Measurements from ENCODE around the gene PRSS27.

PRSS27 gene

DNA sequence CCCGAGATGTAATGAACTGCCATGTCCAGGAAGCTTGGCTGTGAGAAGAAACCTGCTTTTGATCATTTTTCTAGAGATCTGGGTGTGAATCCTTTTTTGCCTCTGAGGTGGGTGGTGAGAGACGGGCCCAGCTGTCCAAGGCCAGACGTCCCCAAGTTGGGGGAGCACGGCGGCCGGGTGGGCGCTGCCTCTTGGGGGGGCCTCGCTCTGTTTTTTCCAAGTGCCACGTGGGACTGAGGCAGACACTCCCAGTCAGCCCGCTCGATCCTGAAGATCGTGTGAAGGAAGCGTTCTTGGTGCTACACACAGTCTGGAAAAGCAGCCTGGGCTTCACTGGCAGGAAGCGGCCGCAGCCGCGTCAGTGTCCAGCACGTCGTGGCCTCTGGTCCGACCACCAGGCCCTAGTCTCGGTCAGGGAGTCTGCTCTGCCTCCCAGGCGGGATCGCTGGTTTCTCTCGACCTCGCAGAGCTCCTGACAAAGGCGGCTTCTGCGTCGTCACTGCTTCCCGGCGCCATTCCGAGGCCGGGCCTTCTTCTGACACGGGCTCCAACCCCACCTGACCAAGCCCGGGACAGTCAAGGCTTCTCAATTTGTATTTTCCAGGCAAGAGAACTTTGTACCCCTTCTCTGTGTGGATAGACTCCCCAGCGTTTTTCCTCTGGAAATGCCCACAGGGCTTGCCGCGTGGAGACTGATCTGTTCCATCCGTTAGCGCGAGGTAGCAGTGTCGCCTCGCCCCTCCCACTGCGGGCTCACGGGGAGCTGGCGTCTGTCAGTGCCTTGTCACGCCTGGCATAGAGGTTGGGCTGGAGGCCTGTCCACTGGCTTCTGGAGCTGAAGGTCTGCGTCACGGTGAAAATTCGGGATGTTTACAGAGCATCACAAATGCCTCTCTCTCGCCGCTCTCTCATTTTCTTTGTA lies 12.4 kb downstream of the PRSS27 start:
- Histone ChIP-seq H3K9me3 (ENCODE audit: low read length) (no peaks in the 10 kb centered on the region), H3K36me3 (ENCODE audit: insufficient read depth, low read length) (peaks cover 45% of the 10 kb centered on the region), H3K27me3 (ENCODE audit: insufficient read depth, low read length) (no peaks in the 10 kb centered on the region), H3K4me3 (ENCODE audit: low read length) (no peak overlapping the region), H3K4me1 (ENCODE audit: insufficient read depth, low read length) (no peaks in the 10 kb centered on the region), H2AFZ (ENCODE audit: low read depth, low read length) (no peak overlapping the region)

DNA sequence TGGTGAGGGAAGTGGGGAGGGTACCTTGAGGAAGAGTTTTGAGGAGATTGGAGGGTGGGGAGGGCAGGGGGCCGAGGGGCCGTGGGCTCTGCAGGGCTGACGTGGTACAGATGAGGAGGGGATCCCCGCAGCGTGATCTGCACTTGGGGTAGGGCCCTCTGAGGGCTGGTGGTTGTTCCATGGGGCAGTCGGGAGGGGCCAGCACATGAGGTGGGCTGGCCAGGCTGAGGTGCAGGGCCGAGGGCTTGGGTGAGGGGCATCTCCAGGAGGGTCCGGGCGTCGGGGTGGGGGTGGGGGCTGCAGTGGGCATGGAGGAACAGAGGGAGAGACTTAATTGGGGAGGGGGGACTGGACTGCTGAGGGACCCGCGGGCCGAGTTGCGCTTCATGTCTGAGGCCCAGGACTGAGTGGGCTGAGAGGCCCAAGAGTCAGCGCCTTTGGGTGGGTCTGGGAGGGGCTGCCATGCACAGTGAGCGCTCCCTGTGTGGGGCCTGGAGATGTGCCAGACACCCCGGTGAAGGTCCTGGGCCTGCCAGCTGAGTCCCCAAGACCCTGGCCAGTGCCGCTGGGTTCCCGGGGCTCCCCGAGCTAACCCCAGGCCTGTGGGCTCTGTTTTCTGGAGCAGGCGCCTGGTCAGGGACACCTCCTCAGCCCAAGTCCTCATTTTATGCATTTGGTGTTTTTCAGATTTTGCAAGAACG lies 13.3 kb downstream of the PRSS27 start:
- Histone ChIP-seq H3K27me3 (ENCODE audit: insufficient read depth, low read length) (no peaks in the 10 kb centered on the region), H2AFZ (ENCODE audit: low read depth, low read length) (no peak overlapping the region), H3K36me3 (ENCODE audit: insufficient read depth, low read length) (peaks cover 52% of the 10 kb centered on the region)

DNA sequence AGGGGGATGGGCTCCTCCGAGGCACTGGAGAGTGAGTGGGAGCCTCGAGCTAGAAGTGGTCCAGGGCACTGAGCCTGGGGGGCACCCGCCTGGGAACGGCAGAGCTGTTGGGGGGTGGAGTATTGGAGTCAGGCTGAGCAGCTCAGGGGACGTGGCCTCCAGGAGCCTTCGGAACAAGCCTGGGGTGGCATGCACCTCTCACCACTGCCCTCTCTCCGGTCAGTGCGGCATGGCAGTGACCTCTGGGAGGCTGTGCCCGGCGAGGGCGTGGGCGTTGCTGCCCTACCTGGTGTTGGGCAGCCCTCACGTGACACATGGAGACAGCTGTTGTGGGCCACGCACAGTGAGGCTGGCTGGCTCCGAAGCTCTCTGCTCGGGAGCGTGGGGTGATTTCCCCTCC lies 13.9 kb downstream of the PRSS27 start:
- Histone ChIP-seq H3K36me3 (ENCODE audit: insufficient read depth, low read length) (peaks cover 57% of the 10 kb centered on the region), H3K9me3 (ENCODE audit: low read length) (no peaks in the 10 kb centered on the region), H3K4me3 (ENCODE audit: low read length) (no peak overlapping the region), H2AFZ (ENCODE audit: low read depth, low read length) (no peak overlapping the region), H3K27me3 (ENCODE audit: insufficient read depth, low read length) (no peaks in the 10 kb centered on the region), H3K4me1 (ENCODE audit: insufficient read depth, low read length) (no peaks in the 10 kb centered on the region)

More for the DNA sequence above, 13.3 kb downstream of the PRSS27 start:
- H3K9me3 ChIP-seq (ENCODE audit: low read length): no peaks in the 10 kb centered on the region
- no peak overlapping the region for H3K4me3 ChIP-seq (ENCODE audit: low read length)
- H3K4me1 ChIP-seq (ENCODE audit: insufficient read depth, low read length): no peaks in the 10 kb centered on the region

DNA sequence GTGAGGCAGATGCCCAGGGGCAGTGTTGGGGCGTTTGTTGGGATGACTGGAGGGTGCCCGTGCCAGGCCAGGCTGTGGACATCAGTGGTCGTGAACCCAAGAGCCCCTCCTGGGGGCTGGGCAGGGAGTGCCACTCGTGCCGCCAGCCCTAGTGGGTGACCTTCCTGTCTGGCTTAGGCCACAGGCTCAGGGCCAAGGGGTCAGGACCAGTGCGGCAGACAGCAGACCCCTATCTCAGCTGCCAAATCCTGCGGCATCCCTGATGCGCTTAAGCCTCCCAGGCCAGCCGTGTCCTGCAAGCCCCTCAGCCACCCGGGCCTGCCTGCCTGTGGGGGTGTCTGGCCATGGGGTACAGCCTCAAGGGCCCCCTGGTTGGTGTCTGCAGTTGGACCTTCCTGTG lies 14.7 kb downstream of the PRSS27 start:
- no peaks in the 10 kb centered on the region for H3K9me3 ChIP-seq (ENCODE audit: low read length)
- no peaks in the 10 kb centered on the region for H3K27me3 ChIP-seq (ENCODE audit: insufficient read depth, low read length)
- peaks cover 58% of the 10 kb centered on the region for H3K36me3 ChIP-seq (ENCODE audit: insufficient read depth, low read length)
- H3K4me3 ChIP-seq (ENCODE audit: low read length): no peak overlapping the region
- H2AFZ ChIP-seq (ENCODE audit: low read depth, low read length): no peak overlapping the region
- no peaks in the 10 kb centered on the region for H3K4me1 ChIP-seq (ENCODE audit: insufficient read depth, low read length)

DNA sequence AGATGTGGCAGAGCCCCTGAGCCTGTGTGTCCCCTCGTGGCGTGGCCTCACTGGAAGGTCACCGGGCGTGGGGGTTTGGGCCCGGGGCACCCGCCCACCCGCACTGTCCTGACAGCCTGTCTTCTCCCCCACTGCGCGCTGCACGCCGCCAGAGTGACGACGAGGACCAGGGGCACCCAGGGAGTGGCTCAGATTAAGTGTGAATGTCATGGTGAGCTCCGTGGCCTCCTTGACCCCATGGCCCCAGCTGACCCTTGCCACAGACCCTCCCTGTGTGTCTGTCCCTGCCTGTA lies 15.1 kb downstream of the PRSS27 start:
- Histone ChIP-seq H3K4me1 (ENCODE audit: insufficient read depth, low read length) (no peaks in the 10 kb centered on the region), H3K27me3 (ENCODE audit: insufficient read depth, low read length) (no peaks in the 10 kb centered on the region), H3K4me3 (ENCODE audit: low read length) (no peak overlapping the region), H3K36me3 (ENCODE audit: insufficient read depth, low read length) (peaks cover 62% of the 10 kb centered on the region), H2AFZ (ENCODE audit: low read depth, low read length) (no peak overlapping the region), H3K9me3 (ENCODE audit: low read length) (no peaks in the 10 kb centered on the region)

DNA sequence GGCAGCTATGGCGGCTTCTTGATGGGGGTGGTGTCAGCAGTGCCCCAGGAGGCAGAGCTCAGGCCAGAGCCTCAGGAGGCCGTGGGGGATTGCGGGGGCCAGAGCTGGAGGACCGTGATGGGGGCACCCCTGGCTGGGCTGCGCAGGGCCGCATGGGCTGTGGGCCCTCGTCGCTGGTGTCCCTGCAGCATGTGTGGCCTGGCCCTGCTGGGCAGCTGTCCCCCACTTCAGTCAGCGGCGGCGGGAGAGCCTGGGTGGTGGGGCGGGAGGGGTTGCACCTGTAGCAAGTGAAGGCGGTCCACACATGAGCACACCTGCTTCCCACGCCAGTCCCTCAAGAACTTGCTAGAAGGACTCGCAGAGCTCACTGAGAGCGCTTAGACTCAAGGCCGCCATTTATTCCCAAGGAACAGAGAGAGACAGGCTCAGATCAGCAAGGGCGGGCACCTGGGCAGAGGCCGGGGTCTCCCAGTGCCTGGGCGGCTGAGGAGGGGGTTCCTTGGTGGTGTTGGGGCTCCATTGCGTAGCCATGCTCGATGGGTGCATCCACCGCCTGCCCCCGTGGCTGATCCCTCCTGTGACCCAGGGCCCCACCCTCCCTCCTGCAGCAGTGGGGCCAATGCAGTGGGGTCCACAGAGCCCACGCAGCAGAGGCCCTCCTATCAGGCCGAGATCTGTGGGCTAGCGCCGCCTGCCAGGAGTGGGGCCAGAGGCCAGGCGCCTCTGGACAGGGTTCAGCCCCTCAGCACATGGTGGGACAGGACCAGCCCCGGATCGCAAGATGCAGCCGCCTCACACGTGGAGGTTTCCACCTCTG lies 15.7 kb downstream of the PRSS27 start:
- Histone ChIP-seq H3K36me3 (ENCODE audit: insufficient read depth, low read length) (peaks cover 67% of the 10 kb centered on the region), H3K9me3 (ENCODE audit: low read length) (no peaks in the 10 kb centered on the region), H3K4me3 (ENCODE audit: low read length) (no peak overlapping the region), H2AFZ (ENCODE audit: low read depth, low read length) (no peak overlapping the region), H3K27me3 (ENCODE audit: insufficient read depth, low read length) (no peaks in the 10 kb centered on the region), H3K4me1 (ENCODE audit: insufficient read depth, low read length) (no peaks in the 10 kb centered on the region)

DNA sequence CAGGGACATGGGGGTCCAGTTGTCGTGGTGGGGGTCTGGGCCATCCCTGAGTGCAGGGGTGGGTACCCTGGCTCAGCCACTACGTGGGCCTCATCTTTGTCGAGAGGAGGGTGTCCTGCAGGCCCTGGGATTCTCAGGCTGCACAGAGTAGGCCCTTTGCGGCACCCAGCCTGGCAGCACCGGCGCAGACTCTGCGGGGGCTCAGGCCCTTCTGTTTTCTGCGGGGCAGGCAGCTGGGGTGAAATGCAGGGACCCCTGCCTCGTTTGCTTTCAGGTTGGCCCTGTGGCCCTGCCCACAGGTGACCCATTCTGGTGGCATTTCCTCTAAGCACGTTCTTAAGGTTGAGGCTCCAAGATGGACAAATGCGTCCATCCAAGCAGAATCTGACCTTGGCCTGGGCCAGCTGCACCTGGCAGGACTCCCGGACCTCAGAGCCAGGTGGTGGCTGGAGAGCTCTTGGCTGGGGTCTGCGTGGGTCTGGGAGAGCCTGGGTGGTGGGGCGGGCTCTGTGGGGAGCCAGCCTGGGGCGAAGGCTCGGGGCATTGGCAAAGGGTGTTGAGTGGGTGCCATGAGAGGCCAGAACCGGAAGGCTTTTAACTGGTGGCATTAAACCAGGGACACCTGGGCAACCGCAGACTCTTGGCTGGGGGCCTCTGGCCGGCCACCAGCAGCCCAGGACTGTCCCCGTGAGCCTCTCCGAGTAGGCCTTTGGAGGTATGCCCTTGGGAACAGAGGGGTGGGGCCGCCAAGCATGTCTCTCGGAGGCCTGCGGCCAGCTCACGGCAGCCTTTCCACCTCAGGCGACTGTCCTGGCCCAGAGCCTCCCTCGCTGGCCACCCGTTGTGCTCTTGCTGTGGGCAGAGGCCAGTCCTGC lies 16.9 kb downstream of the PRSS27 start:
- Histone ChIP-seq H3K36me3 (ENCODE audit: insufficient read depth, low read length) (peaks cover 63% of the 10 kb centered on the region), H3K27me3 (ENCODE audit: insufficient read depth, low read length) (no peaks in the 10 kb centered on the region), H3K9me3 (ENCODE audit: low read length) (no peaks in the 10 kb centered on the region), H3K4me3 (ENCODE audit: low read length) (no peak overlapping the region), H3K4me1 (ENCODE audit: insufficient read depth, low read length) (no peaks in the 10 kb centered on the region), H2AFZ (ENCODE audit: low read depth, low read length) (no peak overlapping the region)

DNA sequence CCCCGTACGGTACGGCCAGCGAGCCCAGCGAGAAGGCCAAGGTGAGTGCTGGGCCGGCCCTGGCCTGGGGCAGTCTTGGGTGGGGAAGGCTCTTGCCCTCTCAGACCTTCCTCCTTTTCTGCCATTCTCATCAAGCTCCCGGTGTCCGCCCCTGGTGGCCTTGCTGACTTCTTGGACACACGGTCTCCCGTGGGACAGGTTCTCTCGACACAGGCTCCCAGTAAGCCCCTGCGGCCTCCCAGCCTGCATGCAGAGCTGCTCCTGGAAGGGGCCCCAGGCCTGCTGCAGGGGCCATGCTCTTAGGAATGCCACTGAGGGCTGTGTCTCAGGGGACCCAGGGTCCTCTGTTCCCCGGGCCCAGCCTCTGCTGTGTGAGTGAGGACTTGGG lies 17.6 kb downstream of the PRSS27 start:
- Histone ChIP-seq H3K4me1 (ENCODE audit: insufficient read depth, low read length) (no peaks in the 10 kb centered on the region), H3K27me3 (ENCODE audit: insufficient read depth, low read length) (no peaks in the 10 kb centered on the region), H3K9me3 (ENCODE audit: low read length) (no peaks in the 10 kb centered on the region), H3K36me3 (ENCODE audit: insufficient read depth, low read length) (peaks cover 59% of the 10 kb centered on the region), H3K4me3 (ENCODE audit: low read length) (no peak overlapping the region), H2AFZ (ENCODE audit: low read depth, low read length) (no peak overlapping the region)

DNA sequence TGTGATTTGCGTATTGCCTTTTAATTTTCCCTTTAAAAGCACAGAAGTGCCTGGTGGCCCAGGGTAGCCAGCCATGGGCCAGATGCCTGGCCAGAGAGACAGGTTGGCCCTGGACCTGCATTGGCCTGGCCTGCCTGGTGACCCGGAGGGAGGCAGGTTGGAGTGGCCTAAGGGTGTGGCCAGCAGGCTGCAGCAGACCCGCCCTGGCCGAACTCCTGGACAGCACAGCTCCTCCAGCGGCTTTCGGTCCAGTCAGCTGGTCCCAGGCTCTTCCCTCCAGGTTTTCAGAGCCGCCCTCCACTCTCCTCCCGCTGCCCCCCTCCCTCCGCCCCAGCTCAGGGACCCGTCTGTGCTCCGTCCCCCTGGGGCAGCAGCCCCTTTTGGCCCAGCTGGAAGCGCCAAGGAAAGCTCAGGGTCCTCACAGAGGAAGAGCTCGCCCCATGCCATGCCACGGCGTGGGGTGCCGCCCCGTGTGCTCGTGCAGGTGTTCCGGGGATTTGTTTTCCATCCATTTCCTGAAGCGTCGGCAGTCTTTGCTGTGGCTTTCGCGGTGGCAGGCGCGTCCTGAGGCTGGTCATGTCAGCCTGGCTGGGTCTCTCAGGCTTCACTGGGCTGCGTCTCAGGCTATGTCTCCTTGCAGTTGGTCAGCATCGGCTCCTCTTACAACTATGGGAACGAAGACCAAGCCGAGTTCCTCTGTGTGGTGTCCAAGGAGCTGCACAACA lies 18.1 kb downstream of the PRSS27 start:
- H3K27me3 ChIP-seq (ENCODE audit: insufficient read depth, low read length): no peaks in the 10 kb centered on the region
- H2AFZ ChIP-seq (ENCODE audit: low read depth, low read length): no peak overlapping the region
- H3K9me3 ChIP-seq (ENCODE audit: low read length): no peaks in the 10 kb centered on the region
- H3K4me1 ChIP-seq (ENCODE audit: insufficient read depth, low read length): no peaks in the 10 kb centered on the region
- H3K36me3 ChIP-seq (ENCODE audit: insufficient read depth, low read length): peaks cover 56% of the 10 kb centered on the region
- no peak overlapping the region for H3K4me3 ChIP-seq (ENCODE audit: low read length)

DNA sequence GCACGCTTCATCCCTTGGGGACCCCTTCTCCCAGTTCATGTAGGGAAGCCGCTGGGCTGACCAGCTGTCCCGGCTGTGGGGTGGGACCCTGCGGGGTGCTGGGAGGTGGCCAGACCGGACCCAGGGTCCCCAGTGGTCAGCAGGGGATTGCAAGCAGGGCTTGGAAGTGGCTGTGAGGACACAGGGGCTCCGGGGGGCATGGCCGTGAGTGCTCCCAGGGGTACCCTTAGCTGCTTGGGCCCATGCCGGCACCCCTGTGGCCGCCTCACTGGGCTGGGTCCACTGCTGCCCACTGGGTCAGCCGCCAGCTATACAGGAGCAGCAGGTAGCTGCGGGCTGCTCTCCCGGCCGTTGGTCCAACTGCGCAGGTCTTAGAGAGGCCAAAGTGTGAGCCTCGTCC lies 18.8 kb downstream of the PRSS27 start:
- Histone ChIP-seq H2AFZ (ENCODE audit: low read depth, low read length) (no peak overlapping the region), H3K9me3 (ENCODE audit: low read length) (no peaks in the 10 kb centered on the region), H3K36me3 (ENCODE audit: insufficient read depth, low read length) (peaks cover 55% of the 10 kb centered on the region), H3K4me1 (ENCODE audit: insufficient read depth, low read length) (no peaks in the 10 kb centered on the region), H3K4me3 (ENCODE audit: low read length) (no peak overlapping the region), H3K27me3 (ENCODE audit: insufficient read depth, low read length) (no peaks in the 10 kb centered on the region)

DNA sequence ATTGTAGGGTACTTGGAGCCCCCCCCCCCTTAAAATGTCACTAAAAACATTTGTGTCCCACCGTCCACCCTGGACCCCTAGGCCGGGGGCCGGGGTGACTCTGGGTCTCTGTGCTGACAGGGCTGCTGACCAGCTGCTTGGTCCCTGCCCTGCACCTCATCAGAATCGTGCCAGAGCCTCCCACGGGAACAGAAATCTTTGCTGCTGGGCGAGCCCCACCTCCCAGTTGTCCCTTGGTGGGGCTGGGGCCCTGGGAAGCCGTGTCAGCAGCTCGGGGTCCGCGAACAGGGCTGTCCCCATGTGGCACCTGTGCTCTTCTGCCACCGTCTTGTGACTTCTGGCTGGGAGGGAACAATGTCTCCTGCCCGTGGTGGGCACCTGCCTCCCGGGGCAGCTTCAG lies 19.2 kb downstream of the PRSS27 start:
- no peaks in the 10 kb centered on the region for H3K27me3 ChIP-seq (ENCODE audit: insufficient read depth, low read length)

More for the DNA sequence above, 19.2 kb downstream of the PRSS27 start:
- no peaks in the 10 kb centered on the region for H3K4me1 ChIP-seq (ENCODE audit: insufficient read depth, low read length)
- no peak overlapping the region for H3K4me3 ChIP-seq (ENCODE audit: low read length)
- no peaks in the 10 kb centered on the region for H3K9me3 ChIP-seq (ENCODE audit: low read length)
- peaks cover 51% of the 10 kb centered on the region for H3K36me3 ChIP-seq (ENCODE audit: insufficient read depth, low read length)
- H2AFZ ChIP-seq (ENCODE audit: low read depth, low read length): no peak overlapping the region

Measured in neuron (in vitro differentiated cells).